B cell (primary cell): ENCODE data around the gene CPNE1. TPM values are rescaled to one million over a fixed set of nuclear protein-coding genes. Genes with fewer than 3 reads are reported as not detected.

ENCODE experiments used
- ATAC-seq: fragments of 200-7000 bp; cut with Tn5 transposase; one replicate; pipeline ENCODE4 v1.10.0; 2021; ENCODE audit warnings: low read depth, mild to moderate bottlenecking, moderate number of reproducible peaks, moderate library complexity
- CTCF ChIA-PET: fragments of 350-600 bp; sonication (Branson Sonifier 250); formaldehyde crosslinking; loops from one replicate; lab custom pipeline; 2021; ENCODE audit warnings: antibody characterized with exemption, inconsistent platforms; lab: Charles Lee
- POLR2A ChIA-PET: fragments of 350-600 bp; sonication (Branson Sonifier 250); formaldehyde crosslinking; loops from one replicate; lab custom pipeline; 2021; ENCODE audit warnings: antibody characterized with exemption; lab: Charles Lee
- DNase-seq: peaks from one replicate; pipeline ENCODE4 v3.0.0; 2013
- H2AFZ ChIP-seq: 2 replicates; pipeline ENCODE4 v1.6.1; 2012; ENCODE audit warnings: mild to moderate bottlenecking, low read depth, low read length; ENCODE audit not compliant: insufficient read depth, poor library complexity, severe bottlenecking
- H3K27ac ChIP-seq, 2 donors: 1 replicate in 1 of 2; 2 replicates in 1 of 2; pipeline ENCODE4 v1.5.1; 2012 to 2013; ENCODE audit warnings: low read length in 2 of 2, mild to moderate bottlenecking in 2 of 2, moderate library complexity in 1 of 2
- H3K27me3 ChIP-seq, 4 experiments: fragments of 200-600 bp in 1 of 4; sonication (generic) in 1 of 4; replicated peaks in 1 of 4; 1 replicate in 2 of 4; 2 replicates in 2 of 4; pipeline versions ENCODE4 v1.6.1 to v1.7.0; 2013 to 2016; ENCODE audit warnings: low read length in 3 of 4, mild to moderate bottlenecking in 2 of 4, mixed read lengths in 1 of 4, moderate library complexity in 1 of 4; ENCODE audit not compliant: insufficient read depth in 4 of 4, control insufficient read depth in 3 of 4; ENCODE audit errors: control extremely low read depth in 1 of 4
- H3K36me3 ChIP-seq, 2 experiments: replicated peaks in 1 of 2; 1 replicate in 1 of 2; 2 replicates in 1 of 2; pipeline versions ENCODE4 v1.6.1 to v1.7.1; 2013; ENCODE audit warnings: low read length in 1 of 2; ENCODE audit not compliant: insufficient read depth in 2 of 2, control insufficient read depth in 1 of 2; ENCODE audit errors: control extremely low read depth in 1 of 2, extremely low read depth in 1 of 2
- H3K4me1 ChIP-seq, 2 donors: fragments of 200-600 bp in 1 of 2; sonication (generic) in 1 of 2; 1 replicate in 1 of 2; 2 replicates in 1 of 2; pipeline versions ENCODE4 v1.5.1 to v1.6.1; 2013 to 2017; ENCODE audit warnings: low read length in 2 of 2; ENCODE audit not compliant: control insufficient read depth in 2 of 2, insufficient read depth in 2 of 2
- H3K4me2 ChIP-seq: replicated peaks from 2 replicates; pipeline ENCODE3; 2012; ENCODE audit warnings: mild to moderate bottlenecking, low read depth, low read length; ENCODE audit not compliant: poor library complexity, severe bottlenecking
- H3K4me3 ChIP-seq, 5 experiments: fragments of 200-600 bp in 1 of 5; sonication (generic) in 1 of 5; 1 replicate in 3 of 5; 2 replicates in 2 of 5; pipeline versions ENCODE4 v1.5.1 to v1.7.0; 2011 to 2016; ENCODE audit warnings: low read length in 4 of 5, mild to moderate bottlenecking in 4 of 5, low read depth in 2 of 5, control low read depth in 1 of 5, moderate library complexity in 1 of 5; ENCODE audit not compliant: insufficient read depth in 1 of 5; ENCODE audit errors: control extremely low read depth in 1 of 5, extremely low read depth in 1 of 5
- H3K79me2 ChIP-seq: fragments of 200-600 bp; sonication (generic); one replicate; pipeline ENCODE4 v1.6.0; 2016; ENCODE audit warnings: low read length; ENCODE audit not compliant: control insufficient read depth, insufficient read depth
- H3K9ac ChIP-seq: fragments of 200-600 bp; sonication (generic); 2 replicates; pipeline ENCODE4 v1.6.1; 2017; ENCODE audit warnings: mild to moderate bottlenecking, low read length, moderate library complexity
- H3K9me3 ChIP-seq, 3 donors: one replicate each; pipeline versions ENCODE4 v1.6.1 to v1.7.1; 2013; ENCODE audit warnings: low read length in 2 of 3; ENCODE audit not compliant: control insufficient read depth in 2 of 3, insufficient read depth in 1 of 3; ENCODE audit errors: control extremely low read depth in 1 of 3
- H4K20me1 ChIP-seq: 2 replicates; pipeline ENCODE4 v1.6.0; 2012; ENCODE audit warnings: mild to moderate bottlenecking, low read length; ENCODE audit not compliant: insufficient read depth, control insufficient read depth, poor library complexity, severe bottlenecking
- H3K27ac Mint-ChIP-seq: one replicate; pipeline ENCODE4 v1.8.0; 2021; ENCODE audit warnings: mixed read lengths
- H3K27me3 Mint-ChIP-seq: one replicate; pipeline ENCODE4 v1.8.0; 2021; ENCODE audit warnings: mixed read lengths
- H3K4me1 Mint-ChIP-seq: one replicate; pipeline ENCODE4 v1.8.0; 2021; ENCODE audit warnings: mixed read lengths
- H3K4me3 Mint-ChIP-seq: one replicate; pipeline ENCODE4 v1.8.0; 2021; ENCODE audit warnings: mixed read lengths
- H3K9me3 Mint-ChIP-seq: one replicate; pipeline ENCODE4 v1.8.0; 2022; ENCODE audit warnings: mixed read lengths; ENCODE audit not compliant: insufficient read depth
- EZH2 ChIP-seq: IDR thresholded peaks from 2 replicates; pipeline ENCODE4 v1.6.1; 2012; ENCODE audit warnings: borderline replicate concordance, low read depth, mild to moderate bottlenecking, moderate library complexity, low read length; ENCODE audit not compliant: insufficient read depth, poor library complexity, severe bottlenecking
- WGBS: methylation state at CpG from one replicate; pipeline ENCODE4 v1.1.5; 2013; ENCODE audit warnings: missing lambda C conversion rate; ENCODE audit not compliant: insufficient coverage; 5-methylcytosine and 5-hydroxymethylcytosine counted together
- intact Hi-C: fragments of 100-400 bp; cut with micrococcal nuclease; formaldehyde crosslinking; loops from one replicate; pipeline ENCODE4 v1.10.0; 2022
- polyA plus RNA-seq: library from polyadenylated mRNA; depleted of rRNA; stranded (reverse); fragments of >200 nt; gene quantifications from 2 replicates; pipeline ENCODE4 v1.2.3, GENCODE V29; 2012
- total RNA-seq, 2 donors: library from RNA; stranded (reverse); fragments of 120-200 nt in 1 of 2; gene quantifications; 1 replicate in 1 of 2; 2 replicates in 1 of 2; pipeline versions ENCODE4 v1.2.3 to v1.2.4, GENCODE V29; 2013 to 2022
- TF ChIP-seq, protein P1 (sequence below): fragments of 200-600 bp; IDR thresholded peaks from one replicate; pipeline ENCODE4 v1.8.0; 2022; ENCODE audit warnings: antibody characterized with exemption, mild to moderate bottlenecking

The CPNE1 gene
- total and polyA plus RNA-seq, 2 donors (not counting 1 experiment from before 2014, with no cell fraction given), result 321 to 323 TPM

DNA sequence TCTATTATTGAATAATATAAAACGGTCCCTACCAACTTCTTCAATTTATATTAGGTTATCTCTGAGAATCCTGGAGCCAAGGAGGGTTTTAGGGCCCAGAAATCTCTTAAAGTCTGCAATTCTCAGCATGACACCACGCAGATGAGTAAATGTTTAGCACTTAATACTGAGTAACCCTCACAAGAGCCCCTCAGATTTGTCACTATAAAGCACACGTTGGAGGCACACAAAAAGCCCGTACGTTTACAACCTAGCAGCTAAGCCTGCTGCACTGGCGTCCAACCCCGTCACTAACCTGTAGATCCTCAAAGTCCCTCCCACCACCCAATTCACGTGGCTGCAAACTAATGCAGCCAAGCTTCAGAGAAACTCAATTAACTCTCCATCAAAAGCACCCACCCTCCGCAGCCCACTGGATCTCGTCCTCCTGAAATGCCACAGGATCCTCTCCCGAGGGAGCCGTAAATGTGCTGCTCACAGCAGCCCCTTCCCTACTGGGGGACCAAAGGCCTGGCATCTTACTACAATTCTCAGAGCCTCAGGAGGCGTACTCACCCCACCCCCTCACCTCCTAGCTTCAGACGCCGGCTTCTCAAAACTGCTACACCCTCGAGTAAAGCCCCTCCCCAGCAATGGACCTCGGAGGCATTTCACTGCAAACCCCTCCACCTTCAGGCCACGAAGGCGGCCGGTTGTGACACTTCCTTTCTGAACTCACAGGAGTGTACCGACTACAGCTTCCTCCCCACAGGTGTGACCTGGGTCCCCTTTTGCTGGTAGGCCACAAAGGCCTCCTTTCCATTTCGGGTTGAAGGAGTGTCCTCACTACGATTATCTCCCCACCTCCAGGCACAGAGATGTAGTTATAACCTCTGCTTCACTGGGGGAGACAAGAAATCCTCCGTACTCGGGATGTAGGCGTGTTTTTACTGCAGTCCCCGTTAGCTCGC, 909 bp downstream of the CPNE1 start:
- H3K4me1 ChIP-seq, result peaks cover 43 to 44% of the 10 kb centered on the region in 2 donors
- 2% methylated on average over 27 of the region's 28 CpGs for WGBS

More for the DNA sequence above, 909 bp downstream of the CPNE1 start:
- Histone ChIP-seq H4K20me1 (peaks cover 10% of the 10 kb centered on the region), H3K36me3 (peaks cover 0 to 3% of the 10 kb centered on the region in 2 experiments), H2AFZ (peak overlapping the region; percentile 92), H3K27me3 (no peaks in the 10 kb centered on the region), H3K9me3 (no peaks in the 10 kb centered on the region), H3K4me2 (peak overlapping the region; percentile 84), H3K79me2 (peaks cover 61% of the 10 kb centered on the region), H3K4me3 (peak overlapping the region; percentile 76 to 98 (median 90)), H3K9ac (peak overlapping the region; percentile 90), H3K27ac (peak overlapping the region; percentile 96 to 97)
- Mint-ChIP-seq H3K4me1 (peaks cover 54% of the 10 kb centered on the region), H3K27me3 (no peaks in the 10 kb centered on the region), H3K27ac (peak overlapping the region; percentile 100), H3K4me3 (peak overlapping the region; percentile 92), H3K9me3 (no peaks in the 10 kb centered on the region)
- intact Hi-C loops, result loop anchor here (1.0 to 2.0 kb wide), 6 partner anchors 36 to 291 kb away; partner anchors contain the start of genes ERGIC3, NFS1, RBM39 and ROMO1
- ATAC-seq (peak; percentile 50), DNase-seq (no peak)
- ChIA-PET CTCF (interaction anchor here (0.8 to 1.8 kb wide), 8 partner anchors 11 to 220 kb away, joined by 3 to 6 read pairs (median 4); partner anchors contain the start of genes NFS1, ROMO1 and SPAG4), POLR2A (interaction anchor here (0.8 to 3.7 kb wide), 10 partner anchors 18 to 290 kb away, joined by 3 to 38 read pairs (median 4); partner anchors contain the start of genes ERGIC3, NFS1, PHF20 and RBM39)
- no peak for TF ChIP-seq EZH2
- TF ChIP-seq, protein P1, sequence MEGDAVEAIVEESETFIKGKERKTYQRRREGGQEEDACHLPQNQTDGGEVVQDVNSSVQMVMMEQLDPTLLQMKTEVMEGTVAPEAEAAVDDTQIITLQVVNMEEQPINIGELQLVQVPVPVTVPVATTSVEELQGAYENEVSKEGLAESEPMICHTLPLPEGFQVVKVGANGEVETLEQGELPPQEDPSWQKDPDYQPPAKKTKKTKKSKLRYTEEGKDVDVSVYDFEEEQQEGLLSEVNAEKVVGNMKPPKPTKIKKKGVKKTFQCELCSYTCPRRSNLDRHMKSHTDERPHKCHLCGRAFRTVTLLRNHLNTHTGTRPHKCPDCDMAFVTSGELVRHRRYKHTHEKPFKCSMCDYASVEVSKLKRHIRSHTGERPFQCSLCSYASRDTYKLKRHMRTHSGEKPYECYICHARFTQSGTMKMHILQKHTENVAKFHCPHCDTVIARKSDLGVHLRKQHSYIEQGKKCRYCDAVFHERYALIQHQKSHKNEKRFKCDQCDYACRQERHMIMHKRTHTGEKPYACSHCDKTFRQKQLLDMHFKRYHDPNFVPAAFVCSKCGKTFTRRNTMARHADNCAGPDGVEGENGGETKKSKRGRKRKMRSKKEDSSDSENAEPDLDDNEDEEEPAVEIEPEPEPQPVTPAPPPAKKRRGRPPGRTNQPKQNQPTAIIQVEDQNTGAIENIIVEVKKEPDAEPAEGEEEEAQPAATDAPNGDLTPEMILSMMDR, result no peak
